ENCODE data around the gene NRIP3.
"Not testable (repeated sequence)": the region's sequence is repeated elsewhere in the genome, so short reads cannot be mapped to it uniquely, and the experiment has no call there.

Gene NRIP3

GRCh38 chr11:8987446-8987845 is 16.4 kb downstream of the NRIP3 start:
- Histone ChIP-seq H4K20me1 (ENCODE audit: control insufficient read depth, insufficient read depth, low read depth, low read length) (no peaks in the 10 kb centered on the region), H3K36me3 (ENCODE audit: control insufficient read depth, low read length) (no peaks in the 10 kb centered on the region), H3F3A (ENCODE audit: control insufficient read depth, insufficient read depth) (no peaks in the 10 kb centered on the region), H3K27me3 (ENCODE audit: control insufficient read depth, low read length) (peaks cover 14% of the 10 kb centered on the region), H3K4me2 (ENCODE audit: low read length) (no peak overlapping the region), H3K27ac (ENCODE audit: low read depth, low read length) (no peak overlapping the region), H3K9me2 (replicated peaks; ENCODE audit: control insufficient read depth, low read length) (no peaks in the 10 kb centered on the region), H3K79me2 (ENCODE audit: control insufficient read depth, low read length) (no peaks in the 10 kb centered on the region), H3K4me3 (ENCODE audit: low read length) (no peak overlapping the region), H3K9me3 (ENCODE audit: control insufficient read depth, insufficient read depth, low read length) (no peaks in the 10 kb centered on the region), H3K4me1 (ENCODE audit: control insufficient read depth, low read length) (no peaks in the 10 kb centered on the region)
- TF ChIP-seq CTCF (IDR thresholded peaks at IDR 0.05; ENCODE audit: low read depth, low read length, poor library complexity, severe bottlenecking) (no peak), EZH2phosphoT487 (IDR thresholded peaks at IDR 0.05; ENCODE audit: borderline replicate concordance, low read length) (no peak)

GRCh38 chr11:8986772-8987171 is 17.0 kb downstream of the NRIP3 start:
- H3K36me3 ChIP-seq (ENCODE audit: control insufficient read depth, low read length); H3K4me3 ChIP-seq (ENCODE audit: low read length); H4K20me1 ChIP-seq (ENCODE audit: control insufficient read depth, insufficient read depth, low read depth, low read length); H3K27ac ChIP-seq (ENCODE audit: low read depth, low read length); H3K9me2 ChIP-seq (replicated peaks; ENCODE audit: control insufficient read depth, low read length); H3K79me2 ChIP-seq (ENCODE audit: control insufficient read depth, low read length); H3K4me2 ChIP-seq (ENCODE audit: low read length); H3K4me1 ChIP-seq (ENCODE audit: control insufficient read depth, low read length); H3F3A ChIP-seq (ENCODE audit: control insufficient read depth, insufficient read depth); H3K9me3 ChIP-seq (ENCODE audit: control insufficient read depth, insufficient read depth, low read length): not testable (repeated sequence)
- peaks cover 14% of the 10 kb centered on the region for H3K27me3 ChIP-seq (ENCODE audit: control insufficient read depth, low read length)

- H3K4me1 ChIP-seq (ENCODE audit: control insufficient read depth, low read length) = no peaks in the 10 kb centered on the region
- no peaks in the 10 kb centered on the region for H3K9me2 ChIP-seq (replicated peaks; ENCODE audit: control insufficient read depth, low read length)
- H4K20me1 ChIP-seq (ENCODE audit: control insufficient read depth, insufficient read depth, low read depth, low read length) = no peaks in the 10 kb centered on the region
- no peaks in the 10 kb centered on the region for H3F3A ChIP-seq (ENCODE audit: control insufficient read depth, insufficient read depth)
- H3K9me3 ChIP-seq (ENCODE audit: control insufficient read depth, insufficient read depth, low read length) = no peaks in the 10 kb centered on the region
- H3K4me2 ChIP-seq (ENCODE audit: low read length) = no peak overlapping the region
- H3K27me3 ChIP-seq (ENCODE audit: control insufficient read depth, low read length) = peaks cover 14% of the 10 kb centered on the region
- no peak overlapping the region for H3K27ac ChIP-seq (ENCODE audit: low read depth, low read length)
- TF ChIP-seq EZH2phosphoT487 (IDR thresholded peaks at IDR 0.05; ENCODE audit: borderline replicate concordance, low read length) (no peak), CTCF (IDR thresholded peaks at IDR 0.05; ENCODE audit: low read depth, low read length, poor library complexity, severe bottlenecking) (no peak)
- H3K79me2 ChIP-seq (ENCODE audit: control insufficient read depth, low read length) = no peaks in the 10 kb centered on the region
- H3K36me3 ChIP-seq (ENCODE audit: control insufficient read depth, low read length) = no peaks in the 10 kb centered on the region
- H3K4me3 ChIP-seq (ENCODE audit: low read length) = no peak overlapping the region
Observed at GRCh38 chr11:8985462-8985861, 18.3 kb downstream of the NRIP3 start.

GRCh38 chr11:8983552-8983951 is 20.2 kb downstream of the NRIP3 start:
- H4K20me1 ChIP-seq (ENCODE audit: control insufficient read depth, insufficient read depth, low read depth, low read length) = no peaks in the 10 kb centered on the region
- no peaks in the 10 kb centered on the region for H3K4me1 ChIP-seq (ENCODE audit: control insufficient read depth, low read length)
- H3K36me3 ChIP-seq (ENCODE audit: control insufficient read depth, low read length) = no peaks in the 10 kb centered on the region
- H3K4me3 ChIP-seq (ENCODE audit: low read length) = no peak overlapping the region
- no peak for TF ChIP-seq EZH2phosphoT487 (IDR thresholded peaks at IDR 0.05; ENCODE audit: borderline replicate concordance, low read length)
- TF ChIP-seq CTCF (IDR thresholded peaks at IDR 0.05; ENCODE audit: low read depth, low read length, poor library complexity, severe bottlenecking) = no peak
- no peaks in the 10 kb centered on the region for H3F3A ChIP-seq (ENCODE audit: control insufficient read depth, insufficient read depth)
- no peaks in the 10 kb centered on the region for H3K9me3 ChIP-seq (ENCODE audit: control insufficient read depth, insufficient read depth, low read length)
- no peak overlapping the region for H3K27ac ChIP-seq (ENCODE audit: low read depth, low read length)
- H3K79me2 ChIP-seq (ENCODE audit: control insufficient read depth, low read length) = no peaks in the 10 kb centered on the region
- peaks cover 7% of the 10 kb centered on the region for H3K27me3 ChIP-seq (ENCODE audit: control insufficient read depth, low read length)
- no peak overlapping the region for H3K4me2 ChIP-seq (ENCODE audit: low read length)
- H3K9me2 ChIP-seq (replicated peaks; ENCODE audit: control insufficient read depth, low read length) = no peaks in the 10 kb centered on the region

Measured in DOHH2 (cell line).